H9 (cell line): ENCODE data around the gene BTBD8. TPM values are rescaled to one million over a fixed set of nuclear protein-coding genes. Genes with fewer than 3 reads are reported as not detected.

Experiments used
- DNase-seq: peaks from one replicate; pipeline ENCODE4 v3.0.0-alpha.2; 2017
- H2AFZ ChIP-seq: one replicate; pipeline ENCODE4 v1.6.1; 2013; ENCODE audit warnings: mild to moderate bottlenecking, low read length, control low read depth, moderate library complexity
- H2AK5ac ChIP-seq: 2 replicates; pipeline ENCODE4 v1.6.1; 2013; ENCODE audit warnings: low read length, control low read depth, mixed read lengths; ENCODE audit not compliant: insufficient read length
- H2BK120ac ChIP-seq: one replicate; pipeline ENCODE4 v1.6.1; 2013; ENCODE audit warnings: low read depth, mild to moderate bottlenecking, low read length, control low read depth, inconsistent platforms; ENCODE audit not compliant: poor library complexity, severe bottlenecking
- H2BK12ac ChIP-seq: 2 replicates; pipeline ENCODE4 v1.6.1; 2013; ENCODE audit warnings: low read length, control low read depth, mixed read lengths, low read depth; ENCODE audit not compliant: insufficient read length
- H2BK15ac ChIP-seq: 2 replicates; pipeline ENCODE4 v1.6.1; 2013; ENCODE audit warnings: low read depth, low read length, control low read depth
- H2BK20ac ChIP-seq: one replicate; pipeline ENCODE4 v1.6.1; 2013; ENCODE audit warnings: low read depth, mild to moderate bottlenecking, low read length, control low read depth, inconsistent platforms; ENCODE audit not compliant: poor library complexity, severe bottlenecking
- H2BK5ac ChIP-seq: 2 replicates; pipeline ENCODE4 v1.6.1; 2013; ENCODE audit warnings: low read length, control low read depth, mixed read lengths; ENCODE audit not compliant: insufficient read length
- H3K14ac ChIP-seq: 2 replicates; pipeline ENCODE4 v1.6.1; 2013; ENCODE audit warnings: low read length, control low read depth; ENCODE audit not compliant: insufficient read depth
- H3K18ac ChIP-seq: 2 replicates; pipeline ENCODE4 v1.6.1; 2013; ENCODE audit warnings: low read depth, mild to moderate bottlenecking, mixed read lengths, low read length, control low read depth; ENCODE audit not compliant: insufficient read length
- H3K23ac ChIP-seq: 2 replicates; pipeline ENCODE4 v1.6.1; 2013; ENCODE audit warnings: low read length, control low read depth, mixed read lengths, low read depth; ENCODE audit not compliant: insufficient read length
- H3K23me2 ChIP-seq: 2 replicates; pipeline ENCODE4 v1.6.1; 2013; ENCODE audit warnings: low read depth, mild to moderate bottlenecking, mixed read lengths, low read length, control low read depth; ENCODE audit not compliant: insufficient read length, poor library complexity, severe bottlenecking
- H3K27ac ChIP-seq: 2 replicates; pipeline ENCODE4 v1.5.1; 2013; ENCODE audit warnings: low read length, control low read depth, mixed read lengths, low read depth; ENCODE audit not compliant: insufficient read length
- H3K27me3 ChIP-seq: 2 replicates; pipeline ENCODE4 v1.6.1; 2013; ENCODE audit warnings: low read length, control low read depth, inconsistent platforms; ENCODE audit not compliant: insufficient read depth
- H3K4ac ChIP-seq: 2 replicates; pipeline ENCODE4 v1.6.1; 2013; ENCODE audit warnings: low read depth, mild to moderate bottlenecking, control low read depth, inconsistent platforms, low read length, moderate library complexity
- H3K4me1 ChIP-seq: 2 replicates; pipeline ENCODE4 v1.6.1; 2013; ENCODE audit warnings: low read length, control low read depth, inconsistent platforms; ENCODE audit not compliant: insufficient read depth
- H3K4me2 ChIP-seq: 2 replicates; pipeline ENCODE4 v1.6.1; 2013; ENCODE audit warnings: low read length, control low read depth, mixed read lengths; ENCODE audit not compliant: insufficient read length, insufficient read depth
- H3K56ac ChIP-seq: 2 replicates; pipeline ENCODE4 v1.6.1; 2013; ENCODE audit warnings: low read depth, mild to moderate bottlenecking, mixed read lengths, low read length, control low read depth; ENCODE audit not compliant: insufficient read length
- H3K79me1 ChIP-seq: 2 replicates; pipeline ENCODE4 v1.6.1; 2013; ENCODE audit warnings: low read depth, mild to moderate bottlenecking, moderate library complexity, low read length, control low read depth, inconsistent platforms; ENCODE audit not compliant: insufficient read depth, poor library complexity, severe bottlenecking
- H3K79me2 ChIP-seq: 2 replicates; pipeline ENCODE4 v1.6.1; 2013; ENCODE audit warnings: low read length, control low read depth, inconsistent platforms; ENCODE audit not compliant: insufficient read depth
- H3K9ac ChIP-seq: 2 replicates; pipeline ENCODE4 v1.6.1; 2013; ENCODE audit warnings: low read length, control low read depth, mixed read lengths; ENCODE audit not compliant: insufficient read length; ENCODE audit errors: extremely low read depth
- H3K9me3 ChIP-seq: one replicate; pipeline ENCODE4 v1.6.1; 2013; ENCODE audit warnings: low read depth, low read length, inconsistent platforms; ENCODE audit not compliant: control insufficient read depth
- H3T11ph ChIP-seq: one replicate; pipeline ENCODE4 v1.6.1; 2013; ENCODE audit warnings: mild to moderate bottlenecking, low read length, control low read depth, inconsistent platforms
- H4K20me1 ChIP-seq: one replicate; pipeline ENCODE4 v1.6.1; 2013; ENCODE audit not compliant: control insufficient read depth, insufficient read length, insufficient read depth
- H4K5ac ChIP-seq: 2 replicates; pipeline ENCODE4 v1.6.1; 2013; ENCODE audit warnings: low read depth, mild to moderate bottlenecking, mixed read lengths, low read length, control low read depth; ENCODE audit not compliant: insufficient read length
- H4K8ac ChIP-seq: replicated peaks from 2 replicates; pipeline ENCODE4 v1.6.1; 2013; ENCODE audit warnings: low read length, control low read depth, mixed read lengths, low read depth; ENCODE audit not compliant: insufficient read length
- H4K91ac ChIP-seq: 2 replicates; pipeline ENCODE4 v1.6.1; 2013; ENCODE audit warnings: low read depth, mild to moderate bottlenecking, moderate library complexity, mixed read lengths, low read length, control low read depth; ENCODE audit not compliant: insufficient read length
- H3K27ac Mint-ChIP-seq, 3 experiments: 2 replicates in 2 of 3; 3 replicates in 1 of 3; pipeline ENCODE4 v1.8.0; 2020 to 2021; ENCODE audit warnings: mixed read lengths in 3 of 3, mild to moderate bottlenecking in 1 of 3, moderate library complexity in 1 of 3
- H3K27me3 Mint-ChIP-seq: 2 replicates; pipeline ENCODE4 v1.8.0; 2021; ENCODE audit warnings: low read depth, mild to moderate bottlenecking, moderate library complexity, mixed read lengths
- H3K36me3 Mint-ChIP-seq, 3 experiments: 2 replicates in 2 of 3; 3 replicates in 1 of 3; pipeline ENCODE4 v1.8.0; 2020 to 2021; ENCODE audit warnings: low read depth in 3 of 3, mixed read lengths in 3 of 3; ENCODE audit not compliant: insufficient read depth in 1 of 3
- H3K4me1 Mint-ChIP-seq, 2 experiments: 2 replicates each; pipeline ENCODE4 v1.8.0; 2020; ENCODE audit warnings: mixed read lengths in 2 of 2
- H3K4me3 Mint-ChIP-seq, 2 experiments: 2 replicates in 1 of 2; 3 replicates in 1 of 2; pipeline ENCODE4 v1.8.0; 2020 to 2021; ENCODE audit warnings: mild to moderate bottlenecking in 2 of 2, mixed read lengths in 2 of 2, moderate library complexity in 1 of 2
- H3K9me3 Mint-ChIP-seq, 2 experiments: 2 replicates in 1 of 2; 3 replicates in 1 of 2; pipeline ENCODE4 v1.8.0; 2020; ENCODE audit warnings: mild to moderate bottlenecking in 2 of 2, mixed read lengths in 2 of 2, moderate library complexity in 1 of 2
- total RNA-seq: library from RNA; stranded (reverse); gene quantifications from 2 replicates; pipeline ENCODE4 v1.2.1, GENCODE V29; 2021
- TF ChIP-seq, protein P1 (sequence below): fragments of 200-600 bp; sonication (generic); conservative IDR thresholded peaks from 3 replicates; pipeline ENCODE4 v1.8.0; 2021; ENCODE audit warnings: antibody characterized with exemption, mild to moderate bottlenecking

Gene BTBD8
- total RNA-seq, 1 experiment from 2014 or later = 1.4 TPM

- Histone ChIP-seq H3K18ac (no peak overlapping the region), H3K56ac (no peak overlapping the region), H2BK120ac (no peak overlapping the region), H3K14ac (no peak overlapping the region), H4K5ac (no peak overlapping the region), H3T11ph (no peak overlapping the region), H2AFZ (no peak overlapping the region), H3K4me1 (no peaks in the 10 kb centered on the region), H3K9ac (no peak overlapping the region), H4K91ac (no peak overlapping the region), H3K4me2 (no peak overlapping the region), H2BK20ac (no peak overlapping the region), H3K4ac (no peak overlapping the region), H2BK12ac (no peak overlapping the region), H3K23ac (no peak overlapping the region), H2BK5ac (no peak overlapping the region), H4K20me1 (no peaks in the 10 kb centered on the region), H2BK15ac (no peak overlapping the region), H4K8ac (no peak overlapping the region), H3K9me3 (no peaks in the 10 kb centered on the region), H3K79me2 (no peaks in the 10 kb centered on the region), H3K27ac (no peak overlapping the region), H3K79me1 (no peaks in the 10 kb centered on the region), H3K23me2 (no peaks in the 10 kb centered on the region), H3K27me3 (no peaks in the 10 kb centered on the region), H2AK5ac (no peak overlapping the region)
- H3K27me3 Mint-ChIP-seq = no peaks in the 10 kb centered on the region
- H3K36me3 Mint-ChIP-seq = peaks cover 0 to 6% (median 0%) of the 10 kb centered on the region in 3 experiments; a peak in 1 of 7 replicates
- no peaks in the 10 kb centered on the region for H3K4me1 Mint-ChIP-seq
- H3K4me3 Mint-ChIP-seq = no peak overlapping the region
- DNase-seq = no peak
- no peaks in the 10 kb centered on the region for H3K9me3 Mint-ChIP-seq
- TF ChIP-seq, protein P1, sequence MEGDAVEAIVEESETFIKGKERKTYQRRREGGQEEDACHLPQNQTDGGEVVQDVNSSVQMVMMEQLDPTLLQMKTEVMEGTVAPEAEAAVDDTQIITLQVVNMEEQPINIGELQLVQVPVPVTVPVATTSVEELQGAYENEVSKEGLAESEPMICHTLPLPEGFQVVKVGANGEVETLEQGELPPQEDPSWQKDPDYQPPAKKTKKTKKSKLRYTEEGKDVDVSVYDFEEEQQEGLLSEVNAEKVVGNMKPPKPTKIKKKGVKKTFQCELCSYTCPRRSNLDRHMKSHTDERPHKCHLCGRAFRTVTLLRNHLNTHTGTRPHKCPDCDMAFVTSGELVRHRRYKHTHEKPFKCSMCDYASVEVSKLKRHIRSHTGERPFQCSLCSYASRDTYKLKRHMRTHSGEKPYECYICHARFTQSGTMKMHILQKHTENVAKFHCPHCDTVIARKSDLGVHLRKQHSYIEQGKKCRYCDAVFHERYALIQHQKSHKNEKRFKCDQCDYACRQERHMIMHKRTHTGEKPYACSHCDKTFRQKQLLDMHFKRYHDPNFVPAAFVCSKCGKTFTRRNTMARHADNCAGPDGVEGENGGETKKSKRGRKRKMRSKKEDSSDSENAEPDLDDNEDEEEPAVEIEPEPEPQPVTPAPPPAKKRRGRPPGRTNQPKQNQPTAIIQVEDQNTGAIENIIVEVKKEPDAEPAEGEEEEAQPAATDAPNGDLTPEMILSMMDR = no peak
- no peak overlapping the region; a peak in 1 of 7 replicates for H3K27ac Mint-ChIP-seq
These were observed 54.2 kb downstream of the BTBD8 start for GRCh38 chr1:92134331-92134730.
